Transverse colon (tissue), 3 donors: ENCODE measurements around the gene DENND1A.

ENCODE experiments used
- CTCF ChIP-seq, 5 experiments: fragments of 200-600 bp in 3 of 5; fragments of 450-650 bp in 2 of 5; sonication (generic) in 3 of 5; IDR thresholded peaks; 1 replicate in 2 of 5; 2 replicates in 3 of 5; pipeline ENCODE4 v1.5.1; 2016 to 2017; ENCODE audit warnings: antibody characterized with exemption in 5 of 5, inconsistent platforms in 3 of 5, mild to moderate bottlenecking in 2 of 5, moderate library complexity in 1 of 5
- POLR2A ChIP-seq: fragments of 450-650 bp; IDR thresholded peaks from one replicate; pipeline ENCODE4 v1.6.1; 2016; ENCODE audit warnings: antibody characterized with exemption, mild to moderate bottlenecking, moderate library complexity

- TF ChIP-seq CTCF (IDR thresholded peaks at IDR 0.05) (no peak), POLR2A (no peak)
Observed at GRCh38 chr9:123883634-123884033, 46.3 kb downstream of the DENND1A start.
